A549 (cell line): ENCODE results near the gene PTPRH. TPM values are rescaled to one million over a fixed set of nuclear protein-coding genes. Genes with fewer than 3 reads are reported as not detected.
"Not testable (repeated sequence)": the region's sequence is repeated elsewhere in the genome, so short reads cannot be mapped to it uniquely, and the experiment has no call there.

ENCODE experiments used
- ATAC-seq, 2 experiments: fragments of 200-7000 bp in 1 of 2; fragments of >200 bp in 1 of 2; cut with Nextera tagmentation in 1 of 2; cut with Tn5 transposase in 1 of 2; 3 replicates each; pipeline versions ENCODE4 v1.8.0 to v1.9.1; 2018 to 2020; ENCODE audit warnings: mild to moderate bottlenecking in 1 of 2, moderate library complexity in 1 of 2
- CTCF ChIA-PET: fragments of 300-600 bp; sonication (Branson Sonifier 250); formaldehyde crosslinking; extraction: SDS; loops from one replicate; lab custom pipeline; 2021; ENCODE audit warnings: antibody characterized with exemption, inconsistent platforms; lab: Yijun Ruan, JAX
- POLR2A ChIA-PET: fragments of 350-600 bp; formaldehyde crosslinking; extraction: SDS; loops from one replicate; lab custom pipeline; 2021; ENCODE audit warnings: antibody characterized with exemption, inconsistent platforms; lab: Yijun Ruan, JAX
- DNase-seq, 2 experiments: peaks; one replicate each; pipeline versions ENCODE4 v3.0.0 to v3.0.0-alpha.2; 2011 to 2016; ENCODE audit warnings: low read depth in 1 of 2, low spot score in 1 of 2
- FAIRE-seq: peaks from 2 replicates; lab custom pipeline; 2011; peaks lifted over from hg19 to GRCh38; lab: Jason Lieb, UNC
- H3K27ac ChIP-seq, 2 experiments: fragments of >200 bp; sonication (Bioruptor Twin); formaldehyde crosslinking; 3 replicates each; pipeline ENCODE4 v1.5.1; 2016 to 2017
- H3K4me1 ChIP-seq: fragments of >200 bp; sonication (Bioruptor Twin); formaldehyde crosslinking; 3 replicates; pipeline ENCODE4 v1.6.1; 2016
- H3K4me2 ChIP-seq: fragments of >200 bp; sonication (Bioruptor Twin); formaldehyde crosslinking; 3 replicates; pipeline ENCODE4 v1.6.1; 2016
- H3K4me3 ChIP-seq: fragments of >200 bp; sonication (Bioruptor Twin); formaldehyde crosslinking; 3 replicates; pipeline ENCODE4 v1.5.1; 2016
- H3K9me3 ChIP-seq: fragments of >200 bp; sonication (Bioruptor Twin); formaldehyde crosslinking; 3 replicates; pipeline ENCODE4 v1.6.1; 2016
- CEBPB ChIP-seq, 2 experiments: fragments of >200 bp in 1 of 2; sonication (Bioruptor Twin) in 1 of 2; formaldehyde crosslinking in 1 of 2; IDR thresholded peaks; 2 replicates each; pipeline ENCODE4 v1.6.1; 2012 to 2016
- CHD2 ChIP-seq: fragments of 150-350 bp; IDR thresholded peaks from 2 replicates; pipeline ENCODE4 v1.6.1; 2014; ENCODE audit warnings: low read length; ENCODE audit not compliant: partially characterized antibody
- EHMT2 ChIP-seq: fragments of 200-600 bp; sonication (generic); IDR thresholded peaks from 2 replicates; pipeline ENCODE4 v1.6.1; 2016; ENCODE audit warnings: antibody characterized with exemption, low read depth, mild to moderate bottlenecking, moderate library complexity
- FOSL2 ChIP-seq, 2 experiments: fragments of 450-650 bp in 1 of 2; fragments of >200 bp in 1 of 2; sonication (Bioruptor Twin) in 1 of 2; formaldehyde crosslinking; IDR thresholded peaks; 2 replicates each; pipeline versions ENCODE4 v1.5.0 to v1.6.1; 2016 to 2020; ENCODE audit warnings: mild to moderate bottlenecking in 1 of 2, moderate library complexity in 1 of 2
- HEYL ChIP-seq: fragments of 250-450 bp; sonication (Bioruptor Pico); IDR thresholded peaks from 2 replicates; pipeline ENCODE4 v1.8.0; 2021; ENCODE audit warnings: mild to moderate bottlenecking, moderate library complexity
- HOXA7 ChIP-seq: fragments of 250-450 bp; sonication (Bioruptor Pico); IDR thresholded peaks from 2 replicates; pipeline ENCODE4 v1.5.0; 2020; ENCODE audit warnings: mild to moderate bottlenecking, moderate library complexity
- JUN ChIP-seq, 2 experiments: fragments of >200 bp; sonication (Bioruptor Twin); formaldehyde crosslinking; IDR thresholded peaks; 2 replicates in 1 of 2; 3 replicates in 1 of 2; pipeline ENCODE4 v1.6.1; 2016 to 2017
- MAZ ChIP-seq: fragments of 150-350 bp; IDR thresholded peaks from 2 replicates; pipeline ENCODE4 v1.6.1; 2014; ENCODE audit warnings: antibody characterized with exemption, low read depth, low read length, borderline replicate concordance
- RAD21 ChIP-seq, 2 experiments: fragments of >200 bp in 1 of 2; sonication (Bioruptor Twin) in 1 of 2; formaldehyde crosslinking in 1 of 2; IDR thresholded peaks in 1 of 2; conservative IDR thresholded peaks in 1 of 2; 2 replicates in 1 of 2; 3 replicates in 1 of 2; pipeline ENCODE4 v1.6.1; 2012 to 2018; ENCODE audit warnings: inconsistent platforms in 1 of 2
- SMC3 ChIP-seq: fragments of >200 bp; sonication (Bioruptor Twin); formaldehyde crosslinking; IDR thresholded peaks from 3 replicates; pipeline ENCODE4 v1.6.1; 2018; ENCODE audit warnings: inconsistent platforms
- ZNF302 ChIP-seq: fragments of 250-450 bp; sonication (Bioruptor Pico); IDR thresholded peaks from 2 replicates; pipeline ENCODE4 v1.9.0; 2021; ENCODE audit warnings: inconsistent platforms, mild to moderate bottlenecking, moderate library complexity
- WGBS: methylation state at CpG from one replicate; pipeline ENCODE4 v1.1.6; 2017; ENCODE audit errors: missing lambda C conversion rate; 5-methylcytosine and 5-hydroxymethylcytosine counted together
- polyA plus RNA-seq, 4 experiments: library from polyadenylated mRNA; depleted of rRNA in 3 of 4; stranded (reverse); fragments of >200 nt; fragmentation: RNase III in 1 of 4; extraction: RNeasy Plus Mini Kit Qiagen cat#74134 plus additional on column Dnase treatment in 1 of 4; gene quantifications; 2 replicates in 3 of 4; 3 replicates in 1 of 4; pipeline ENCODE4 v1.2.3, GENCODE V29; 2011 to 2017
- TF ChIP-seq, protein P1 (sequence below): IDR thresholded peaks from 2 replicates; pipeline ENCODE4 v1.6.1; 2012; ENCODE audit warnings: low read depth, borderline replicate concordance
- TF ChIP-seq, protein P2 (sequence below): IDR thresholded peaks from 2 replicates; pipeline ENCODE4 v1.6.1; 2012
- TF ChIP-seq, protein P3 (sequence below): fragments of >200 bp; sonication (Bioruptor Twin); formaldehyde crosslinking; IDR thresholded peaks from 3 replicates; pipeline ENCODE4 v1.5.1; 2016

Gene PTPRH
- polyA plus RNA-seq, 2 of the 4 experiments (the other 2 are of a cell fraction), result 1.6 to 4.2 TPM

DNA sequence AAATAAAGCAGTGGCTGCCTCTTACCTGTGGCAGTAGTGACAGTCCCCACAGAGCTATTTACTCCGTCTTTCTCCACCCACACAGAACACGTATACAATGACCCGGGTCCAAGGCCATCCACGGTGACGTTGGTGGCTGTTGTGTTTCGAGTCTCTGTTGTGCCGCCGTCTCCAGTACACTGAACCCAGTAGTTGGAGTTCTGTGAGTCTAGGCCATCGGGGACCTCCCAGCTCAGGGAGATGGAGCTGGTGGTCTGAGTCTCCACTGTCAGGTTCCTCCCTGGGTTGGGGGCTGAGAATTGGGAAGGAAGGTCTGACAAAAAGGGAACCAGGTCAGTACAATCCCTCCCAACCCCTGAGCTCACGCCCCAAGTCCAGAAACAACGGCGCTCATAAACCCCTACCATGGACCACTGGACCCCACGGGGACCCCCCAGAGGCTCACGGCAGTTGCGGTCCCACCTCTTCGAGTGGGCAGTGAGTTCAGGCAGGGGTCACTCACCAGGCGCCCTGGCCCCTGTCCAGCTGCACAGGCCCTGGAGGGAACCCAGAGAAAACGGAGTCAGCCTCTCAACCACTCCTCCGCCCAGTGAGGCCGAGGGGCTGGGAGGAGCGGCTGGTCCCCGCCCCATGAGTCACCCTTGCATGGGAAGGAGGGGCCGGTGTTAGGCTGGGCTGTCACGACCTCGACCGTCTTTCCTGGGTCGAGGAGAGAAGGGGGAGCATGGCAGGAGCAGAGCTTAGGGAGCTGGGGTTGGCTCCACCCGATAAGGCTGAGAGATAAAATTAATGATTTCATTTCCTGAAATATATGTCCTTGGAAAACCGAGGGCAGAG lies 2.4 kb downstream of the PTPRH start:
- H3K4me3 ChIP-seq, result peak overlapping the region; percentile 30
- peak; percentile 82 to 88 for ATAC-seq
- no peak for FAIRE-seq
- ChIA-PET CTCF (interaction anchor here (0.6 to 1.9 kb wide), 7 partner anchors 9 to 211 kb away, joined by 3 to 10 read pairs (median 4); partner anchors contain the start of gene TMEM238), POLR2A (interaction anchor here (0.7 to 1.3 kb wide), 3 partner anchors 9 to 52 kb away, joined by 3 to 6 read pairs (median 4); partner anchors contain the start of gene PPP6R1)
- 26% methylated on average over 29 of the region's 29 CpGs for WGBS
- TF ChIP-seq, protein P1, sequence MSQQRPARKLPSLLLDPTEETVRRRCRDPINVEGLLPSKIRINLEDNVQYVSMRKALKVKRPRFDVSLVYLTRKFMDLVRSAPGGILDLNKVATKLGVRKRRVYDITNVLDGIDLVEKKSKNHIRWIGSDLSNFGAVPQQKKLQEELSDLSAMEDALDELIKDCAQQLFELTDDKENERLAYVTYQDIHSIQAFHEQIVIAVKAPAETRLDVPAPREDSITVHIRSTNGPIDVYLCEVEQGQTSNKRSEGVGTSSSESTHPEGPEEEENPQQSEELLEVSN, result 0 out of 2 replicates have a peak, but pooled peaks have one; percentile 25
- TF ChIP-seq JUN (IDR thresholded peaks at IDR 0.05) (peak in 1 of 2 experiments; percentile 58; a peak in 2 of 5 replicates), ZNF302 (CRISPR knock-in tag) (no peak), FOSL2 (IDR thresholded peaks at IDR 0.05) (peak; percentile 61; the same call in 1 of the 2 replicates), FOSL2 (CRISPR knock-in tag; IDR thresholded peaks at IDR 0.05) (peak; percentile 99), HOXA7 (no peak)
- TF ChIP-seq, protein P2, sequence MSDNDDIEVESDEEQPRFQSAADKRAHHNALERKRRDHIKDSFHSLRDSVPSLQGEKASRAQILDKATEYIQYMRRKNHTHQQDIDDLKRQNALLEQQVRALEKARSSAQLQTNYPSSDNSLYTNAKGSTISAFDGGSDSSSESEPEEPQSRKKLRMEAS, result peak; percentile 83
- H3K4me2 ChIP-seq, result peak overlapping the region; percentile 78
- DNase-seq, result peak; percentile 93 to 100
- no peaks in the 10 kb centered on the region for H3K9me3 ChIP-seq
- peak overlapping the region; percentile 62 to 83 for H3K27ac ChIP-seq
- H3K4me1 ChIP-seq, result peaks cover 43% of the 10 kb centered on the region

DNA sequence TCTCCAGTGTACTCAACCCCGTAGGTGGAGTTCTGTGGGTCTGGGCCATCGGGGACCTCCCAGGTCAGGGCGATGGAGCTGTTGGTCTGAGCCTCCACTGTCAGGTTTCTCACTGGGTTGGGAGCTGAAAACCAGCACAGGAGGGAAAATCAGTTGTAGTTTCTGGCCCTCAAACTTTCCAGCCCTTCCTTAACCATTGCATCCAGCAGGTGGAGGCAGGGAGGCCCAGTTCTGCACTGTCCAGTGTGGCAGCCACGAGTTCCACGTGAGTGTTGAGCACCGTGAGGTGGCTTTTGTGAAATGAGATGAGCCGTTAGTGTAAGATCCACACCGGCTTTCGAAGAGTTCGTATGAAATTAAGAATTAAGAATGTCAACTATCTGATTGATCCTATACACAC lies 7.1 kb downstream of the PTPRH start:
- ChIA-PET POLR2A (interaction anchor here (0.7 kb wide), 1 partner anchor 19 kb away, joined by 3 read pairs; no protein-coding TSS in a partner anchor), CTCF (interaction anchor here (0.7 to 3.7 kb wide), 12 partner anchors 10 to 301 kb away, joined by 3 to 17 read pairs (median 4); partner anchors contain the start of gene PPP6R1)
- not testable (repeated sequence) for H3K4me2 ChIP-seq, H3K4me1 ChIP-seq, H3K27ac ChIP-seq, FAIRE-seq
- DNase-seq, result peak in 1 of 2 experiments; percentile 59
- 79% methylated on average over 10 of the region's 10 CpGs for WGBS
- ATAC-seq, result peak; percentile 41 to 46; a peak in 3 of 6 replicates
- TF ChIP-seq, protein P2, result 0 out of 2 replicates have a peak, but pooled peaks have one; percentile 24
- TF ChIP-seq, protein P3, sequence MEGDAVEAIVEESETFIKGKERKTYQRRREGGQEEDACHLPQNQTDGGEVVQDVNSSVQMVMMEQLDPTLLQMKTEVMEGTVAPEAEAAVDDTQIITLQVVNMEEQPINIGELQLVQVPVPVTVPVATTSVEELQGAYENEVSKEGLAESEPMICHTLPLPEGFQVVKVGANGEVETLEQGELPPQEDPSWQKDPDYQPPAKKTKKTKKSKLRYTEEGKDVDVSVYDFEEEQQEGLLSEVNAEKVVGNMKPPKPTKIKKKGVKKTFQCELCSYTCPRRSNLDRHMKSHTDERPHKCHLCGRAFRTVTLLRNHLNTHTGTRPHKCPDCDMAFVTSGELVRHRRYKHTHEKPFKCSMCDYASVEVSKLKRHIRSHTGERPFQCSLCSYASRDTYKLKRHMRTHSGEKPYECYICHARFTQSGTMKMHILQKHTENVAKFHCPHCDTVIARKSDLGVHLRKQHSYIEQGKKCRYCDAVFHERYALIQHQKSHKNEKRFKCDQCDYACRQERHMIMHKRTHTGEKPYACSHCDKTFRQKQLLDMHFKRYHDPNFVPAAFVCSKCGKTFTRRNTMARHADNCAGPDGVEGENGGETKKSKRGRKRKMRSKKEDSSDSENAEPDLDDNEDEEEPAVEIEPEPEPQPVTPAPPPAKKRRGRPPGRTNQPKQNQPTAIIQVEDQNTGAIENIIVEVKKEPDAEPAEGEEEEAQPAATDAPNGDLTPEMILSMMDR, result peak; percentile 25; the same call in 1 of the 3 replicates
- peak; percentile 31; the same call in 1 of the 3 replicates for TF ChIP-seq SMC3
- peak in 1 of 2 experiments; percentile 27; a peak in 2 of 5 replicates for TF ChIP-seq RAD21 (conservative IDR thresholded peaks at IDR 0.05 in 1 of 2, IDR thresholded peaks at IDR 0.05 in 1 of 2)
- TF ChIP-seq, all 56 proteins: peak for 4; not testable (repeated sequence) for 52
- not testable (repeated sequence) for H3K4me3 ChIP-seq, H3K9me3 ChIP-seq

DNA sequence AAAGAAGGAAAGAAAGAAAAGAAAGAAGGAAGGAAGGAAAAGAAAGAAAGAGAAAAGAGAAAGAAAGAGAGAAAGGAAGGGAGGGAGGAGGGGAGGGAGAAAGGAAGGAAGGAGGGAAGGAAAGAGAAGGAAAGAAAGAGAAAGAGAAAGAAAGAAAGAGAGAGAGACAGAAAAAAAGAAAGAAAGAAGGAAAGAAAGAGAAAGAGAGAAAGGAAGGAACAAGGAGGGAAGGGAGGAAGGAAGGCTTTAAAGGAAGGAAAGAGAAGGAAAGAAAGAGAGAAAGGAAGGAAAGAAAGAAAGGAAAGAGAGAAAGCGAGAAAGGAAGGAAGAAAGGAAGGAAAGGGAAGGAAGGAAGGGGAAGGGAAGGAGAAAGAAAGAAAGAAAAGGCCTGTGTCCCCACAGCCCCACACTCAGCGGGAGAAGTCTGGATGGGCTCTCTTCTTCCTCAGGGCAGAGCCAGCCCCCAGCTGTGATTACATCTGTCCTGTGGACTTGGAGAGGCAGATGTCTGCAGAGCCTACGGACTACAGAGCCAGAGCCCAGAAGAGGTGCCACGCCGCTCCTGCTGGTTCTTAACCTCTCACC lies 9.6 kb downstream of the PTPRH start:
- TF ChIP-seq CEBPB (IDR thresholded peaks at IDR 0.05), result no peak
- TF ChIP-seq RAD21 (conservative IDR thresholded peaks at IDR 0.05 in 1 of 2, IDR thresholded peaks at IDR 0.05 in 1 of 2), result no peak
- no peak for TF ChIP-seq CHD2
- no peak for TF ChIP-seq FOSL2 (IDR thresholded peaks at IDR 0.05)
- no peak for TF ChIP-seq FOSL2 (CRISPR knock-in tag; IDR thresholded peaks at IDR 0.05)
- no peak for TF ChIP-seq HEYL (CRISPR knock-in tag)
- no peak for TF ChIP-seq EHMT2
- no peak for TF ChIP-seq MAZ
- TF ChIP-seq, all 56 proteins: peak for 0
- Histone ChIP-seq H3K4me3 (no peak overlapping the region), H3K4me1 (no peaks in the 10 kb centered on the region), H3K4me2 (no peak overlapping the region), H3K9me3 (no peaks in the 10 kb centered on the region), H3K27ac (no peak overlapping the region)
- ChIA-PET POLR2A (no interaction called here), CTCF (interaction anchor here (0.7 to 2.8 kb wide), 6 partner anchors 16 to 233 kb away, joined by 3 to 13 read pairs (median 4); no protein-coding TSS in a partner anchor)
- DNase-seq (no peak), FAIRE-seq (no peak), ATAC-seq (no peak)
- WGBS, result 84% methylated on average over 5 of the region's 5 CpGs
